CD14-positive monocyte (primary cell): ENCODE measurements around the gene B3GALNT1. TPM values are rescaled to one million over a fixed set of nuclear protein-coding genes. Genes with fewer than 3 reads are reported as not detected.
A peak's percentile ranks its signal among the peaks of the same experiment; 100 is the strongest.

Experiments
- DNase-seq, 3 donors: peaks; one replicate each; pipeline ENCODE4 v3.0.0-alpha.2; 2011 to 2022
- H2AFZ ChIP-seq: 2 replicates; pipeline ENCODE4 v1.6.0; 2012; ENCODE audit warnings: mild to moderate bottlenecking, low read depth, low read length, inconsistent platforms; ENCODE audit not compliant: insufficient read depth, poor library complexity, severe bottlenecking
- H3K27ac ChIP-seq, 2 donors: 1 replicate in 1 of 2; 2 replicates in 1 of 2; pipeline ENCODE4 v1.5.1; 2012 to 2013; ENCODE audit warnings: low read length in 2 of 2, control low read depth in 1 of 2, inconsistent platforms in 1 of 2, low read depth in 1 of 2, mild to moderate bottlenecking in 1 of 2
- H3K27me3 ChIP-seq, 2 donors: one replicate each; pipeline versions ENCODE4 v1.6.0 to v1.6.1; 2011 to 2013; ENCODE audit warnings: low read length in 2 of 2; ENCODE audit not compliant: control insufficient read depth in 2 of 2, insufficient read depth in 2 of 2
- H3K36me3 ChIP-seq, 2 donors: replicated peaks in 1 of 2; 1 replicate in 1 of 2; 2 replicates in 1 of 2; pipeline versions ENCODE4 v1.5.1 to v1.6.1; 2012 to 2013; ENCODE audit warnings: low read length in 2 of 2, control low read depth in 1 of 2, inconsistent platforms in 1 of 2, mild to moderate bottlenecking in 1 of 2; ENCODE audit not compliant: insufficient read depth in 2 of 2, control insufficient read depth in 1 of 2
- H3K4me1 ChIP-seq, 2 donors: 1 replicate in 1 of 2; 2 replicates in 1 of 2; pipeline versions ENCODE4 v1.5.1 to v1.6.1; 2012 to 2013; ENCODE audit warnings: low read length in 2 of 2, control low read depth in 1 of 2, inconsistent platforms in 1 of 2, mild to moderate bottlenecking in 1 of 2, moderate library complexity in 1 of 2; ENCODE audit not compliant: insufficient read depth in 2 of 2, control insufficient read depth in 1 of 2
- H3K4me2 ChIP-seq: replicated peaks from 2 replicates; pipeline ENCODE3; 2012; ENCODE audit warnings: low read length, moderate library complexity, mild to moderate bottlenecking; ENCODE audit not compliant: poor library complexity, severe bottlenecking; ENCODE audit errors: extremely low read depth
- H3K4me3 ChIP-seq, 3 experiments: fragments of 200-600 bp in 1 of 3; sonication (generic) in 1 of 3; replicated peaks in 1 of 3; 1 replicate in 2 of 3; 2 replicates in 1 of 3; pipeline ENCODE4 v1.5.1; 2011 to 2013; ENCODE audit warnings: low read length in 3 of 3, mild to moderate bottlenecking in 3 of 3, control low read depth in 2 of 3, low read depth in 2 of 3, inconsistent platforms in 1 of 3, moderate library complexity in 1 of 3
- H3K79me2 ChIP-seq: 2 replicates; pipeline ENCODE4 v1.6.0; 2012; ENCODE audit warnings: mild to moderate bottlenecking, control low read depth, inconsistent platforms, low read length, moderate library complexity; ENCODE audit not compliant: insufficient read depth
- H3K9ac ChIP-seq: 2 replicates; pipeline ENCODE4 v1.6.0; 2017; ENCODE audit warnings: low read length, mild to moderate bottlenecking; ENCODE audit not compliant: insufficient read depth, poor library complexity, severe bottlenecking
- H3K9me3 ChIP-seq, 2 donors: replicated peaks in 1 of 2; 1 replicate in 1 of 2; 2 replicates in 1 of 2; pipeline versions ENCODE4 v1.5.1 to v1.6.1; 2012 to 2013; ENCODE audit warnings: low read length in 2 of 2, control low read depth in 1 of 2; ENCODE audit not compliant: control insufficient read depth in 1 of 2, insufficient read depth in 1 of 2
- H4K20me1 ChIP-seq: 2 replicates; pipeline ENCODE4 v1.6.0; 2012; ENCODE audit warnings: mild to moderate bottlenecking, low read length, control low read depth, moderate library complexity; ENCODE audit not compliant: insufficient read depth
- H3K27ac Mint-ChIP-seq, 7 donors: one replicate each; pipeline ENCODE4 v1.8.0; 2020; ENCODE audit warnings: mild to moderate bottlenecking in 7 of 7, mixed read lengths in 7 of 7, moderate library complexity in 6 of 7, inconsistent platforms in 2 of 7
- H3K27me3 Mint-ChIP-seq, 3 donors: one replicate each; pipeline ENCODE4 v1.8.0; 2021 to 2022; ENCODE audit warnings: low read depth in 3 of 3, mild to moderate bottlenecking in 3 of 3, mixed read lengths in 3 of 3, moderate library complexity in 3 of 3, inconsistent platforms in 1 of 3
- H3K36me3 Mint-ChIP-seq, 2 donors: one replicate each; pipeline ENCODE4 v1.8.0; 2020; ENCODE audit warnings: mixed read lengths in 2 of 2, inconsistent platforms in 1 of 2, mild to moderate bottlenecking in 1 of 2
- H3K4me1 Mint-ChIP-seq: one replicate; pipeline ENCODE4 v1.8.0; 2020; ENCODE audit warnings: mild to moderate bottlenecking, mixed read lengths
- H3K4me3 Mint-ChIP-seq, 2 donors: one replicate each; pipeline ENCODE4 v1.8.0; 2020; ENCODE audit warnings: mild to moderate bottlenecking in 2 of 2, mixed read lengths in 2 of 2, moderate library complexity in 1 of 2
- H3K9me3 Mint-ChIP-seq, 7 donors: one replicate each; pipeline ENCODE4 v1.8.0; 2020 to 2022; ENCODE audit warnings: mixed read lengths in 7 of 7, mild to moderate bottlenecking in 6 of 7, moderate library complexity in 6 of 7, inconsistent platforms in 2 of 7
- WGBS: methylation state at CpG from one replicate; pipeline ENCODE4 v1.1.5; 2013; ENCODE audit warnings: missing lambda C conversion rate; ENCODE audit not compliant: insufficient coverage; 5-methylcytosine and 5-hydroxymethylcytosine counted together
- intact Hi-C, 2 donors: fragments of 100-400 bp; cut with micrococcal nuclease; formaldehyde crosslinking; loops; one replicate each; pipeline versions ENCODE4 v1.15.0 to v1.15.1; 2023
- polyA plus RNA-seq, 3 donors: library from polyadenylated mRNA; depleted of rRNA in 1 of 3; unstranded in 2 of 3; stranded (reverse) in 1 of 3; fragments of 300-500 nt in 2 of 3; fragments of >200 nt in 1 of 3; fragmentation: Illumina TruSeq in 2 of 3; gene quantifications; 1 replicate in 2 of 3; 2 replicates in 1 of 3; pipeline ENCODE4 v1.2.3, GENCODE V29; 2012 to 2021
- TF ChIP-seq, protein P1 (sequence below): fragments of 200-600 bp; IDR thresholded peaks from one replicate; pipeline ENCODE4 v1.8.0; 2022; ENCODE audit warnings: antibody characterized with exemption, mild to moderate bottlenecking

B3GALNT1 gene
- polyA plus RNA-seq, 3 donors: 0.09 to 0.41 (median 0.16) TPM

DNA sequence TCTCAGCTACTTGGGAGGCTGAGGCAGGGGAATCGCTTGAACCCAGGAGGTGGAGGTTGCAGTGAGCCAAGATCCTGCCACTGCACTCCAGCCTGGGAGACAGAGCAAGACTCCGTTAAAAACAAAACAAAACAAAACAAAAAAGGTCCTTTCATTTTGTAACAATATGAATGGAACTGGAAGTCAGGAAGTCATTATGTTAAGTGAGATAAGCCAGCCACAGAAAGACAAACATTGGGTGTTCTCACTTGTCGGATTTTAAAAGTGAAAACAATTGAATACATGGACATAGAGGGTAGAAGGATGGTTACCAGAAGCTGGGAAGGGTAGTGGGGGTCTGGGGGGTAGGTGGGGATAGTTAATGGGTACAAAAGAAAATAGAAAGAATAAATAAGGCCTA, 12.5 kb upstream of the B3GALNT1 start:
- peaks cover 0 to 4% of the 10 kb centered on the region in 2 donors for H3K36me3 Mint-ChIP-seq
- H3K27ac Mint-ChIP-seq: no peak overlapping the region
- Histone ChIP-seq H2AFZ (no peak overlapping the region), H3K79me2 (no peaks in the 10 kb centered on the region), H3K4me1 (no peaks in the 10 kb centered on the region), H4K20me1 (no peaks in the 10 kb centered on the region), H3K4me2 (no peak overlapping the region), H3K36me3 (no peaks in the 10 kb centered on the region), H3K9me3 (peaks cover 18 to 29% of the 10 kb centered on the region in 2 donors), H3K4me3 (no peak overlapping the region), H3K9ac (no peak overlapping the region), H3K27ac (no peak overlapping the region), H3K27me3 (no peaks in the 10 kb centered on the region)
- no peak overlapping the region for H3K4me3 Mint-ChIP-seq
- no peak for DNase-seq
- peaks cover 38 to 59% (median 55%) of the 10 kb centered on the region in 7 donors for H3K9me3 Mint-ChIP-seq
- peaks cover 0 to 1% (median 0%) of the 10 kb centered on the region in 3 donors for H3K27me3 Mint-ChIP-seq
- 50% methylated on average over 1 of the region's 3 CpGs for WGBS
- H3K4me1 Mint-ChIP-seq: no peaks in the 10 kb centered on the region
- TF ChIP-seq, protein P1, sequence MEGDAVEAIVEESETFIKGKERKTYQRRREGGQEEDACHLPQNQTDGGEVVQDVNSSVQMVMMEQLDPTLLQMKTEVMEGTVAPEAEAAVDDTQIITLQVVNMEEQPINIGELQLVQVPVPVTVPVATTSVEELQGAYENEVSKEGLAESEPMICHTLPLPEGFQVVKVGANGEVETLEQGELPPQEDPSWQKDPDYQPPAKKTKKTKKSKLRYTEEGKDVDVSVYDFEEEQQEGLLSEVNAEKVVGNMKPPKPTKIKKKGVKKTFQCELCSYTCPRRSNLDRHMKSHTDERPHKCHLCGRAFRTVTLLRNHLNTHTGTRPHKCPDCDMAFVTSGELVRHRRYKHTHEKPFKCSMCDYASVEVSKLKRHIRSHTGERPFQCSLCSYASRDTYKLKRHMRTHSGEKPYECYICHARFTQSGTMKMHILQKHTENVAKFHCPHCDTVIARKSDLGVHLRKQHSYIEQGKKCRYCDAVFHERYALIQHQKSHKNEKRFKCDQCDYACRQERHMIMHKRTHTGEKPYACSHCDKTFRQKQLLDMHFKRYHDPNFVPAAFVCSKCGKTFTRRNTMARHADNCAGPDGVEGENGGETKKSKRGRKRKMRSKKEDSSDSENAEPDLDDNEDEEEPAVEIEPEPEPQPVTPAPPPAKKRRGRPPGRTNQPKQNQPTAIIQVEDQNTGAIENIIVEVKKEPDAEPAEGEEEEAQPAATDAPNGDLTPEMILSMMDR: no peak
- intact Hi-C loops: no loop called here

DNA sequence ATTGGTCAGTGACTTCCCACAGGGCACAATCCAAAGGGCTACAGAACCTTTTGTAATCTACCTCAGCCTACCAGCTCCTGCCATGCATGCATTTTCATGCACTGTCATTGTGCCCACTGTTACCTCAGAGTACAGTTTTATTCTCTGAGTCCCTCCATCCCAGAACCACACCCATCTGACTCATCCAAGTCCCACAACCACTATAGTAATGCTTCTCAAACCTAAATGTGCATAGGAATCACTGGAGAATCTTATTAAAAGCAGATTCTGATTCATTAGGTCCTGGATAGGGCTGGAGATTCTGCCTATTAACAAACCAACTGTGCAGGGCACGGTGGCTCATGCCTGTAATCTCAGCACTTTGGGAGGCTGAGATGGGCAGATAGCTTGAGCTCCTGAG, 3.7 kb upstream of the B3GALNT1 start:
- TF ChIP-seq, protein P1: no peak
- peak; percentile 16 to 58 (median 39) for DNase-seq
- no peak overlapping the region for H3K4me3 ChIP-seq
- WGBS: no CpG with 5 or more reads among the region's 1 CpG
- Mint-ChIP-seq H3K36me3 (peaks cover 0 to 4% of the 10 kb centered on the region in 2 donors), H3K4me3 (no peak overlapping the region), H3K4me1 (peaks cover 28% of the 10 kb centered on the region), H3K27me3 (peaks cover 11 to 21% (median 12%) of the 10 kb centered on the region in 3 donors), H3K27ac (peak overlapping the region in 1 of 7 donors; percentile 19), H3K9me3 (peaks cover 1 to 6% (median 3%) of the 10 kb centered on the region in 7 donors)
- H3K79me2 ChIP-seq: no peaks in the 10 kb centered on the region
- no peak overlapping the region for H2AFZ ChIP-seq
- H3K27ac ChIP-seq: no peak overlapping the region
- no peak overlapping the region for H3K9ac ChIP-seq
- H4K20me1 ChIP-seq: no peaks in the 10 kb centered on the region
- no peaks in the 10 kb centered on the region for H3K9me3 ChIP-seq
- peaks cover 3 to 10% of the 10 kb centered on the region in 2 donors for H3K27me3 ChIP-seq
- intact Hi-C loops: no loop called here
- H3K4me1 ChIP-seq: peaks cover 21 to 37% of the 10 kb centered on the region in 2 donors
- H3K36me3 ChIP-seq: no peaks in the 10 kb centered on the region
- H3K4me2 ChIP-seq: no peak overlapping the region
